H1 (cell line): ENCODE results near the gene MTR. TPM values are rescaled to one million over a fixed set of nuclear protein-coding genes. Genes with fewer than 3 reads are reported as not detected.

Experiments used
- ATF3 ChIP-seq: IDR thresholded peaks from 2 replicates; pipeline ENCODE4 v1.6.1; 2011; ENCODE audit warnings: low read depth, mild to moderate bottlenecking, low read length; ENCODE audit not compliant: insufficient read depth
- BCL11A ChIP-seq, 2 experiments: IDR thresholded peaks; one replicate each; pipeline ENCODE4 v1.6.1; 2011; ENCODE audit warnings: low read depth in 2 of 2, low read length in 2 of 2, mild to moderate bottlenecking in 2 of 2
- CTCF ChIP-seq, 3 experiments: IDR thresholded peaks; 1 replicate in 2 of 3; 2 replicates in 1 of 3; pipeline versions ENCODE4 v1.5.1 to v1.6.1; 2011; ENCODE audit warnings: low read length in 3 of 3, mild to moderate bottlenecking in 3 of 3, inconsistent platforms in 2 of 3, low read depth in 1 of 3, moderate library complexity in 1 of 3; ENCODE audit not compliant: insufficient read depth in 1 of 3; ENCODE audit errors: control extremely low read depth in 1 of 3
- KDM4A ChIP-seq: IDR thresholded peaks from one replicate; pipeline ENCODE4 v1.7.1; 2012; ENCODE audit warnings: low read depth, mild to moderate bottlenecking, moderate library complexity, low read length, inconsistent platforms; ENCODE audit not compliant: severe bottlenecking
- KDM5A ChIP-seq: fragments of 200-600 bp; IDR thresholded peaks from 2 replicates; pipeline ENCODE4 v1.7.1; 2012; ENCODE audit warnings: mild to moderate bottlenecking, low read length, inconsistent platforms, mixed read lengths
- NANOG ChIP-seq: IDR thresholded peaks from 2 replicates; pipeline ENCODE4 v1.6.1; 2011; ENCODE audit warnings: low read length, low read depth, mild to moderate bottlenecking, inconsistent platforms; ENCODE audit not compliant: insufficient read depth, poor library complexity, severe bottlenecking
- SP2 ChIP-seq: IDR thresholded peaks from 2 replicates; pipeline ENCODE4 v1.6.1; 2012; ENCODE audit warnings: mild to moderate bottlenecking, low read length, inconsistent platforms
- polyA plus RNA-seq, 7 experiments: library from polyadenylated mRNA; depleted of rRNA in 3 of 7; stranded (reverse) in 5 of 7; unstranded in 2 of 7; fragments of >200 nt in 5 of 7; fragments of 200-250 nt in 2 of 7; gene quantifications; 1 replicate in 5 of 7; 2 replicates in 1 of 7; 4 replicates in 1 of 7; pipeline versions ENCODE4 v1.2.1 to v1.2.3, GENCODE V29; 2011 to 2013; ENCODE audit warnings: missing spikeins in 2 of 7, mixed read lengths in 2 of 7
- total RNA-seq: library from RNA; stranded (reverse); fragmentation: NEBNext Ultra II Directional; extraction: Animal tissue kit (Norgen Biotek cat#: 25700); gene quantifications from 2 replicates; pipeline ENCODE4 v1.2.1, GENCODE V29; 2021

MTR gene
- total and polyA plus RNA-seq, 2 of the 8 experiments (the other 6 are each of a cell fraction or from before 2014, with no cell fraction given), result 4.8 to 27.4 TPM

- TF ChIP-seq CTCF (IDR thresholded peaks at IDR 0.05; ENCODE audit: control extremely low read depth in 1 of 3, insufficient read depth in 1 of 3, low read depth in 1 of 3, low read length in 3 of 3) (no peak), NANOG (no peak), KDM5A (no peak), KDM4A (no peak), BCL11A (IDR thresholded peaks at IDR 0.05; ENCODE audit: low read depth in 2 of 2, low read length in 2 of 2) (no peak), SP2 (no peak), ATF3 (no peak)
These were observed 118.4 kb downstream of the MTR start (continued) for GRCh38 chr1:236913371-236914037.
